Measurements from ENCODE around the gene MEX3A.

MEX3A gene

GRCh38 chr1:156069490-156070455, 12.5 kb downstream of the MEX3A start:
- no peak overlapping the region for H3K9ac ChIP-seq (ENCODE audit: low read length)
- H3K4me1 ChIP-seq (ENCODE audit: control insufficient read depth, insufficient read depth, low read length): no peaks in the 10 kb centered on the region
- H3K36me3 ChIP-seq (ENCODE audit: control insufficient read depth, insufficient read depth, low read length): no peaks in the 10 kb centered on the region
- no peak overlapping the region for H3K4me3 ChIP-seq (ENCODE audit: low read length)
- H3K9me3 ChIP-seq (ENCODE audit: control insufficient read depth, low read length): no peaks in the 10 kb centered on the region
- no peaks in the 10 kb centered on the region for H3K27me3 ChIP-seq (ENCODE audit: control insufficient read depth, insufficient read depth, low read length)

GRCh38 chr1:156067262-156067661, 15.0 kb downstream of the MEX3A start:
- H3K4me1 ChIP-seq (ENCODE audit: control insufficient read depth, insufficient read depth, low read length): peaks cover 11% of the 10 kb centered on the region
- H3K27me3 ChIP-seq (ENCODE audit: control insufficient read depth, insufficient read depth, low read length): no peaks in the 10 kb centered on the region
- no peak overlapping the region for H3K9ac ChIP-seq (ENCODE audit: low read length)
- no peak overlapping the region for H3K4me3 ChIP-seq (ENCODE audit: low read length)
- H3K36me3 ChIP-seq (ENCODE audit: control insufficient read depth, insufficient read depth, low read length): no peaks in the 10 kb centered on the region
- no peaks in the 10 kb centered on the region for H3K9me3 ChIP-seq (ENCODE audit: control insufficient read depth, low read length)

DNA sequence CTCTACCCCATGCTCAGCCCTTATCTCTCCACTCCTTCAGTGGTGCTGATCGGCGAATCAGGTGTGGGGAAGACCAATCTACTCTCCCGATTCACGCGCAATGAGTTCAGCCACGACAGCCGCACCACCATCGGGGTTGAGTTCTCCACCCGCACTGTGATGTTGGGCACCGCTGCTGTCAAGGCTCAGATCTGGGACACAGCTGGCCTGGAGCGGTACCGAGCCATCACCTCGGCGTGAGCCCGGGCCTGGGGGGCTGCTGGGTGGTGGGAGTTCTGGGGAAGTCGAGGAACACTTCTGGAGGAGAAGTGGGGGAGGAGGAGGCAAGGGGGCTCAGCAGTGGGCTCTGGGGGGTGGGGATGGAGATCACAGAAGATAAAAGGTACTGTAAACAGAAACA, 16.4 kb downstream of the MEX3A start:
- no peak overlapping the region for H3K4me3 ChIP-seq (ENCODE audit: low read length)
- no peaks in the 10 kb centered on the region for H3K36me3 ChIP-seq (ENCODE audit: control insufficient read depth, insufficient read depth, low read length)
- H3K9me3 ChIP-seq (ENCODE audit: control insufficient read depth, low read length): no peaks in the 10 kb centered on the region
- H3K4me1 ChIP-seq (ENCODE audit: control insufficient read depth, insufficient read depth, low read length): peaks cover 11% of the 10 kb centered on the region
- H3K9ac ChIP-seq (ENCODE audit: low read length): no peak overlapping the region
- H3K27me3 ChIP-seq (ENCODE audit: control insufficient read depth, insufficient read depth, low read length): no peaks in the 10 kb centered on the region

DNA sequence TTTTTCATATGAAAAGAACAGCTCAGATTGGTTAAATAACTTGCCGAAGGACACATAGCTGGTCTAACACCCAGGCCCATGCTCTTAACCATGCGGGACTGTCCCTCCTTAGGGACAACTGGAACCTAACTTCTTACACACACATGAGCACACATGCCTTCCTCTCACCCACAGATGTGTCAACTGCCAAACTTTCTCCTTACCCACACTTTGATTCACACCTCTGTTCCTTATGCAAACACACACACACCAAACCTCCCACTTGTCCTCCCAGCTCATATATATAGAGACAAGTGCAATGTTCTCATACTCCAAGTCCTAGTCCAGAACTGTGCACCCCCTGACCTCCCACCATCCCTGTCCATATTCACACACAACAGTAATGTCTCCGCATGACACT, 17.1 kb downstream of the MEX3A start:
- H3K36me3 ChIP-seq (ENCODE audit: control insufficient read depth, insufficient read depth, low read length): no peaks in the 10 kb centered on the region
- no peak overlapping the region for H3K4me3 ChIP-seq (ENCODE audit: low read length)

DNA sequence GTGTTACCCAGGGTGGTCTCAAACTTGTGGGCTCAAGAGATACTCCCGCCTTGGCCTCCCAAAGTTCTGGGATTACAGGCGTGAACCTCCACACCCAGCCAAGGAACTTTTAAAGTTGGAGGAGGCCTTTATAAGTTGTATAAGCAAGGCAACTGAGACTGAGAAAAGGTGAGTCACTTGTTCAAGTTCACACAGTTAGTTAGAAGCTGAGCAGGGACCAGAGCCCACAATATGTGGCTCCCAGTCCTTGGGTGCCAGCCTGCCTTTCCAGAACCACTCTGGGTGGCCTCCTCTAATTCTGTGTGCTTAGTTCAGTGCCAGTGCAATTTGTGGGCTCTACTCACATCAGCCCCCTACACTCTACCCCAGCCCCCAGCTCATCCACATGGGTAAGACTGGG, 17.6 kb downstream of the MEX3A start:
- no peaks in the 10 kb centered on the region for H3K27me3 ChIP-seq (ENCODE audit: control insufficient read depth, insufficient read depth, low read length)
- no peaks in the 10 kb centered on the region for H3K36me3 ChIP-seq (ENCODE audit: control insufficient read depth, insufficient read depth, low read length)
- H3K9ac ChIP-seq (ENCODE audit: low read length): no peak overlapping the region
- peaks cover 11% of the 10 kb centered on the region for H3K4me1 ChIP-seq (ENCODE audit: control insufficient read depth, insufficient read depth, low read length)
- H3K9me3 ChIP-seq (ENCODE audit: control insufficient read depth, low read length): no peaks in the 10 kb centered on the region
- H3K4me3 ChIP-seq (ENCODE audit: low read length): no peak overlapping the region

More for the DNA sequence above, 17.1 kb downstream of the MEX3A start:
- H3K4me1 ChIP-seq (ENCODE audit: control insufficient read depth, insufficient read depth, low read length): peaks cover 11% of the 10 kb centered on the region
- no peaks in the 10 kb centered on the region for H3K9me3 ChIP-seq (ENCODE audit: control insufficient read depth, low read length)
- no peak overlapping the region for H3K9ac ChIP-seq (ENCODE audit: low read length)
- no peaks in the 10 kb centered on the region for H3K27me3 ChIP-seq (ENCODE audit: control insufficient read depth, insufficient read depth, low read length)

- Histone ChIP-seq H3K36me3 (ENCODE audit: control insufficient read depth, insufficient read depth, low read length) (no peaks in the 10 kb centered on the region), H3K4me3 (ENCODE audit: low read length) (no peak overlapping the region), H3K9me3 (ENCODE audit: control insufficient read depth, low read length) (no peaks in the 10 kb centered on the region), H3K9ac (ENCODE audit: low read length) (no peak overlapping the region), H3K4me1 (ENCODE audit: control insufficient read depth, insufficient read depth, low read length) (peaks cover 11% of the 10 kb centered on the region), H3K27me3 (ENCODE audit: control insufficient read depth, insufficient read depth, low read length) (no peaks in the 10 kb centered on the region)
These were observed 18.3 kb downstream of the MEX3A start for GRCh38 chr1:156063997-156064285.

- Histone ChIP-seq H3K27me3 (ENCODE audit: control insufficient read depth, insufficient read depth, low read length) (no peaks in the 10 kb centered on the region), H3K4me3 (ENCODE audit: low read length) (peak overlapping the region; percentile 79), H3K36me3 (ENCODE audit: control insufficient read depth, insufficient read depth, low read length) (no peaks in the 10 kb centered on the region), H3K9ac (ENCODE audit: low read length) (peak overlapping the region; percentile 84), H3K4me1 (ENCODE audit: control insufficient read depth, insufficient read depth, low read length) (peaks cover 11% of the 10 kb centered on the region), H3K9me3 (ENCODE audit: control insufficient read depth, low read length) (no peaks in the 10 kb centered on the region)
These were observed 20.1 kb downstream of the MEX3A start for GRCh38 chr1:156062189-156062588.

- H3K4me1 ChIP-seq (ENCODE audit: control insufficient read depth, insufficient read depth, low read length): peaks cover 11% of the 10 kb centered on the region
- H3K36me3 ChIP-seq (ENCODE audit: control insufficient read depth, insufficient read depth, low read length): no peaks in the 10 kb centered on the region
- no peaks in the 10 kb centered on the region for H3K9me3 ChIP-seq (ENCODE audit: control insufficient read depth, low read length)
- H3K27me3 ChIP-seq (ENCODE audit: control insufficient read depth, insufficient read depth, low read length): no peaks in the 10 kb centered on the region
- H3K4me3 ChIP-seq (ENCODE audit: low read length): peak within 1 kb of the TSS; percentile 79
- H3K9ac ChIP-seq (ENCODE audit: low read length): peak within 1 kb of the TSS; percentile 84
These were observed 21.2 kb downstream of the MEX3A start, which contains the start of gene RAB25 for GRCh38 chr1:156060937-156061636. RAB25 (plus strand) TSS chr1:156061160; CDS start chr1:156061401, 241 bp downstream.

DNA sequence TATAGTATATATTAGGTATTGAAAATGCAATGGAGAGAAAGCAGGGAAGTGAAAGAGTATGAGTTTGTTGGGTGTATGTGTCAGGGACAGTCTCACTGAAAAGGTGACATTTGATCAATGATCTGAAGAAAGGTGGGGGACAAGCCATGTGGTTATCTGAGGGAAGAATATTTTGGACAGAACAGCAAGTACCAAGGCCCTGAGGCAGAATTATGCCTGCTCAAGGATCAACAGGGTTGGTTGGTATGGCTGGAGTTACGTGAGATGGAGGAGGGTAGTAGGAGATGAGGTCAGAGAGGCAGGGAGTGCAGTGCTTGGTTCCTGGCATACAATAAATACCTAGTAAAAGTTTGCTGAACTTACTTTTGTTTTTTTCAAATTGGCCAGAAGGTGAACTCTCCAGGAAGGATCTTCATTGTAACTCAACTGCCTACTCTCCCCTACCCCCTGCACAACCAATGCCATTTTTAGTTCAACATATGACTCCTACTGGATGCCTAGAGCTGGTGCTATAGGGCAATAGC, 25.9 kb downstream of the MEX3A start:
- H3K4me3 ChIP-seq (ENCODE audit: low read length): no peak overlapping the region
- H3K4me1 ChIP-seq (ENCODE audit: control insufficient read depth, insufficient read depth, low read length): peaks cover 8% of the 10 kb centered on the region
- H3K9ac ChIP-seq (ENCODE audit: low read length): no peak overlapping the region
- no peaks in the 10 kb centered on the region for H3K36me3 ChIP-seq (ENCODE audit: control insufficient read depth, insufficient read depth, low read length)
- no peaks in the 10 kb centered on the region for H3K9me3 ChIP-seq (ENCODE audit: control insufficient read depth, low read length)
- no peaks in the 10 kb centered on the region for H3K27me3 ChIP-seq (ENCODE audit: control insufficient read depth, insufficient read depth, low read length)

GRCh38 chr1:156055281-156056048, 26.8 kb downstream of the MEX3A start:
- Histone ChIP-seq H3K9me3 (ENCODE audit: control insufficient read depth, low read length) (no peaks in the 10 kb centered on the region), H3K4me3 (ENCODE audit: low read length) (peak overlapping the region; percentile 89), H3K36me3 (ENCODE audit: control insufficient read depth, insufficient read depth, low read length) (no peaks in the 10 kb centered on the region), H3K4me1 (ENCODE audit: control insufficient read depth, insufficient read depth, low read length) (peaks cover 8% of the 10 kb centered on the region), H3K27me3 (ENCODE audit: control insufficient read depth, insufficient read depth, low read length) (no peaks in the 10 kb centered on the region), H3K9ac (ENCODE audit: low read length) (peak overlapping the region; percentile 77)

DNA sequence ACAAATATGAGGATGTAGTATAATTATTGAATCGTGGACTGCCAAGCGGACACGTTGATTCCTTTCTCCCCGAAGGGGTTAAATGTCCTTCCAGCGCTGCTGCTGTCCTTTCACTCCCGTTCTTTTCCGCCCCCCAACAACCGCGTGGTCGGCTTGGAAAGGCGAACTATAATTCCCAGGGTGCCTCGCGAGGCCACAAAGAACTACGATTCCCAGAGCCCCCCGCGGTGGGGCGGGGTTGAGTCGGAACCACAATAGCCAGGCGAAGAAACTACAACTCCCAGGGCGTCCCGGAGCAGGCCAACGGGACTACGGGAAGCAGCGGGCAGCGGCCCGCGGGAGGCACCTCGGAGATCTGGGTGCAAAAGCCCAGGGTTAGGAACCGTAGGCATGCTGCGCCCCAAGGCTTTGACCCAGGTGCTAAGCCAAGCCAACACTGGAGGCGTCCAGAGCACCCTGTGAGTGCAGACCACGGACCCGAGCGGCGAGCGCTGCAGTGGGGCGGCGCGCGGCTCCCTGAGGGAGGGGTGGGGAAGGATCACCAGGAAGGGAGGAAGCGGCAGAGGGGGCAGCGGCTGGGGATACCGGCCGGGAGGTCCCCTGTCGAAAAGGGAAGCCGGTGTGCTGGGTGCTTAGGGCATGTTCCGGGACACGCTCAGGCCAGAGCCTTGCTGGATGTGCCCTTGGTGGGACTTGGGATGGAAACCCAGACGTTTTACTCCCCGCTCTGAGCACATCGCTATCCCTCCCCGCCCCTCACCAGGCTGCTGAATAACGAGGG, 27.6 kb downstream of the MEX3A start, which contains the start of gene LAMTOR2:
LAMTOR2 (plus strand) TSS at position 283 of the 781 bp plus-strand sequence; CDS start at position 391, 108 bp downstream.
- no peaks in the 10 kb centered on the region for H3K36me3 ChIP-seq (ENCODE audit: control insufficient read depth, insufficient read depth, low read length)
- H3K4me3 ChIP-seq (ENCODE audit: low read length): peak within 1 kb of the TSS; percentile 89
- peaks cover 8% of the 10 kb centered on the region for H3K4me1 ChIP-seq (ENCODE audit: control insufficient read depth, insufficient read depth, low read length)
- peak within 1 kb of the TSS; percentile 77 for H3K9ac ChIP-seq (ENCODE audit: low read length)
- no peaks in the 10 kb centered on the region for H3K9me3 ChIP-seq (ENCODE audit: control insufficient read depth, low read length)
- no peaks in the 10 kb centered on the region for H3K27me3 ChIP-seq (ENCODE audit: control insufficient read depth, insufficient read depth, low read length)
